T-helper 1 cell treated with Interleukin-12 subunit alpha and Interleukin-12 subunit beta and Interleukin-4 antibody, amounts not matched to agents 30 ng/mL and 1 ng/mL, for 36 hours (primary cell): ENCODE measurements around the gene CTRB2. TPM values are rescaled to one million over a fixed set of nuclear protein-coding genes. Genes with fewer than 3 reads are reported as not detected.

Experiments
- intact Hi-C: fragments of 100-400 bp; cut with micrococcal nuclease; formaldehyde crosslinking; loops from one replicate; pipeline ENCODE4 v1.15.1; 2024
- total RNA-seq: library from RNA; stranded (reverse); gene quantifications from 2 replicates; pipeline ENCODE4 v1.2.3, GENCODE V29; 2022

Gene CTRB2
- total RNA-seq: not detected in 2 replicates

DNA sequence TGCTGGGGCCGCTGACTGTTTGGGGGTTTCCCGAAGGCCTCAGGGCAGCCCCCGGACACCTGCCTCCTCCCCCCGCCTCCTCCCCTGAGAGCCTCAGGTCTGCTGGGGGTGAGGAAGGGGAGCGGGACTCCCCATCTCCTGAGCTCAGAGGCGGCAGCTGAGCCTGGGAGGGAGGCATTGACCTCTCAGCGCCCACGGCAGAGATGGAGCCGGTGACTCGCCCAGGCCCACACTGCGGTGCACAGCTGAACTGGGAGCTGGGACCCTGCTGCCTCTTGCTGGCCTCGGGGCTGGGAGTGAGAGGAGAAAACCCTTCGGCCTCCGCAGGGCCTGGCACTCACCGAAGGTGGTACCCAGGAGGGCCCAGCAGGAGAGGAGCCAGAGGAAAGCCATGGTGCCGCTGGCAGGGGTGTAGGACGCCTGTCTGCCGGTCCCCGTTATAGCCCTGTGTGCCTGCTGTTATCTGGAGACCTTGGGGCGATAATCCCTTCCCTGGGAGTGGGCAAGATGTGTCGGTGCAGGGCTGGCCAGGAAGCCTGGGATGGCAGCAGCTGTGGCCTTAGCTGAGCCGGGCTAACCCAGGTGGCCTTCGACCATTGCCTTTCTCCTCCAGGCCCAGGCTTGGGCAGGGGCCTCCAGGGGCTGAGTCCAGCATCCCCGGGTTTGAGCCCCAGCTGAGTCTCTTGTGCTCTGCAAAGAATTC lies at the start of gene CTRB2:
CTRB2 (minus strand) TSS at position 413 of the 703 bp plus-strand sequence; CDS start at position 393, 20 bp downstream.
- intact Hi-C loops: no loop called here

DNA sequence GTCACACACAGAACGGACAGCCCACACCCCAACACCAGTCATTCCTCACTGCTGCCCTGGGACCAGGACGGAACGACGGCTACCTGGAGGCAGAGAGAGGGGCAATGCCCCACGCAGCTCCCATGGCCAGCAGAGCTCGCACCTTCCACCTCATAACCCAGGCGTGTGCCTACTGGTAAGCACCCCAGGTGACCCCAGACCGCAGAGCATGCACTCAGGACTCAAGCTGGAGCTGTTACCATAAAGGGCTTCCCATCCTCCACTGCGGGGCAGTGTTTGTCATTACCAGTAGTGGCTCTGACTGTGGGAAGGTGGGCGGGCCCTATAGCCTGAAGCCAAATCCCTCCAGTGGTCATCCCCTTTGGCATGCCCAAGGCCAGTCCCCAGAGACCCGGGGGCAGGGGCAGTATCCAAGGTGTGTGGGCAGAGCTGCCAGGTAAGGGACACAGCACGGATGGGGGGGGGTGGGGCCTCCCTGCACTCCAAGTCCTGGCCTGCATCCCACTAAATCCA lies 49.2 kb upstream of the CTRB2 start:
- intact Hi-C loops: no loop called here

DNA sequence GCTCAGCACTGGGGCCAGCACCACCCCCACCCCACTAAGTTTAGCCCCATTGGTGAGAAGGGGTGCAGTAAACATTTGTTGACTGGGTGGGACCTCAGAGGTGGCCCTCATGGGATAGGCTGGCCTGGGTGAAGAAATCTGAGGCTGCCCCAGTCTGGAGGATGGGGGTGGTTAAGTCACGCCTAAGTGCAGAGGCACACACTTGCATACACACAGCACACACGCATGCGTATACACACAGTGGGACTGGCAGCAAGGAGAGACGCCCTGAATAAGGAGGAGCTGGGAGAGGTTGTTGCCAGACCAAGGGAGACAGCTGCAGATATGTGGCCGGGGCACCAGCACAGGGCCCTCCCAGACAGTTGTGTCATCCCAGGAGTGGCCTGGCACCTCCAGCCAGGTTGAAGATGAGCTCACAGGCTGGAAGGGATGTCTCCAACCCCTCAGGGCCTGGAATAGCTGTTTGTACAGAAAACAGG lies 47.4 kb upstream of the CTRB2 start:
- intact Hi-C loops: no loop called here

DNA sequence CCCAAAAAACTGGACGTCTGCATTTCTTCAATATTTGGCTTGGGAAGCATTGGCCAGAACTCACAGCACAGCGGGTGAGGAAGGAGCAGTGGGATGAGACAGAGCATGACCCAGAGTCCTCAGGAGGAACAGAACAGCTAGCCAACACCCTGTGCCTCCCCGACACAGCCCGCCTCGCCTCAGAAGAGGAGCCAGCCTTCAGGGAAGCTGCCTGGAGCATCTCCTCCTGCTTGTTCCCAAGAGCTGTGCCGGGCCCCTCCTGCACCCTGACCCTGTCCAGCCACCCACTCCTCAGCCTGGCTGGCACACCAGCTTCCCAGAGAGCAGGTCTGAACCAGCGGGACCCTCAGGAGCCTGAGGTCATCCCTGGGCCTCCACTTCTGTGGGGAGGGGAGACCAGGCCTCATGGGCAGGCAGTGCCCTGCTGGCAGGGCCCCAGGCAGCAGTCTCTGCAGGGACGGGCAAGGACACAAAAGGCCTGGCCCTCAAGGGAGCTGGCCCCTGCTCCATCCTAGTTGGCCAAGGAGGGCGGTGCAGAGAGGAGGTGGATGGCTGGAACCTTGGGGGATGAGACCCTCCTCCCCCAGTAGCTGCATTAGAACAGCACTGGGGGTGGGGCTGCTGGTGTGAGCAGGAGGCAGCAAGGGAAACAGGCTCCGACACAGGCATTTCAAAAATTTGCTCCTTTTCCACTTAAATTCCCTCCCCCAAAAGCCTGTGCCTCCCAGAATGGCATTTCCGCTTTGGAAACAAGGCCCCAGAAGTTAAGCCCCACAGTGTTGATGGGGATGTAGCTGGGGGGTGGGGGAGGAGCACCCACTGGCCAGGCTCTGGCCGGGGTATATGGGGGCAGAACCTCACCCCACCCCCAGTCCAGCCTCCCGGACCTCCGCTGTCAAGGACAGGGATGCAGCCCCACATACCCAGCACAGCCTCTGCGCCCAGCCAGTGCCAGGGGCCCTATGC lies 46.3 kb upstream of the CTRB2 start:
- intact Hi-C loops: no loop called here

DNA sequence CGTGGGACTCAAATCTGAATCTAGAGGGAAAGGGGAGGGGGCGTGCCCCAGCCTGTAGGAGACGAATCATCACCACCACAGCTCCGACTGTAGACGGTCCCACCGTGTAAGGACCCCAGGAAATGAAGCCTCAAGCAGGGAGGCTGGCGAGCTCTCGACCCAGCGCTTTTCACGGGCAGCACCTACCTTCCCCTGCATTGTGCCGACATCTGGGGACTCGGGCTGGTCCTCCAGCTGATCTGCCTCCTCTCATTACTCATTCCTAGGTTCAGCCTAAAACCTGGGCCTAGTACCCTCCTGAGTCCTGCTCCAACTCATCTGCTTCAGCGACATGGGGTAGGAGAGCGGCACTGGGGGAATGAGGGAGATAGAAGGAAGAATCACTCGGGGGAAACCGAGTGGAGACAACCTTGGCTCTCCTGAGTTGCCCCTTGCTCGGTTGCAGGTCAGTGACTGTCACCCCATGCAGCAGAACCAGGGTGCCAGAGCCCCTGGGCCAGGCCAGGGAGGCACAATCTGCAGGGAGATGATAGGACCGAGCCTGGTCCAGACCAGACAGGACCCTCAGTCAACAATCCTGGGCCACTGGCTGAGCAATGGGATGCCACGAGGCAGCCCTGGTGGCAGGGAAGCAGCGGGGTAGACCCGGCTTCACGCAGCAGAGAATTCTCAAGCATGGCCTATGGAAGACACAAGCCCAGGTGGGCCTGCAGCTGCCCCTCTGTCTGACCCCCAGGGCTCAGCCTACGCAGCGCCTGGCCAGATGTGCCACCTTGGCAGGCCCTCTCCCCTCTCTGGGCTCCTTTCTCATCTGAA lies 45.3 kb upstream of the CTRB2 start:
- intact Hi-C loops: no loop called here

DNA sequence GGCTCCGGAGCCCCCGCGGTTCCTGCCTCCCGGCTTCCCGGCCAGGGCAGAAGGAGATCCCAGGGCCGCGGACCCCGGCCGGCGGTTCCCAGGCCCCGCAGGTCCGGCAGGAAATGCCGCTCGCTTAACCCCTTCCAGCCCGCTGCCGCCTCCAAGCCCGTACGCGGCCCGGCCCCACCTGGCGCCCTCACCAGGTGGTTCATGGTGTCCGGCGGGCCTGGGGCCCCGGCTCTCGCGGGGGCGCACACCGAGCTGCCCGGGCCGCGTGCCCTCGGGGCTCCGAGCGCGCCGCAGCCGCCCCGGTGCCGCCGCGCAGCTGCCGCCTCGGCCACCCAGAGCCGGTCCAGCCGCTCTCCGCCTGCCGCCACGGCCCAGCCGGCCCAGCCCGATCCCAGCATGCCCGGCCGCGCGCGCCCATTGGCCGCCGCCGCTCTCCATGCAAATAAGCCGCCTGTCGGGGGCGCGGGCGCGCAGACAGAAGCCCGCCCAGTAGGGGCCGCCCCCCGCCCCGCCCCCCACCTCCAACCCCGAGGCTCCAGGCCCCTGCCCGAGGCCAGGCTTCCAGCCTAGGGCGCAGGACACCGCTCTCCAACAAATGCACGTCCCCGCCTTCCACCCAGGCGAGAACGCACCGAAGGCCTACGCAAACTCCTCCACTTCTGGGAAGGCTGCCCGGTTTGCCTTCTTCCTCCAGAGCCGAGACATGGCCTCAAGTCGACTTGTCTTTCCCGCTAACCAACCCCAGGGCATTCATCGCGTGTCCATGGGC lies 44.5 kb upstream of the CTRB2 start, which contains the start of gene BCAR1:
BCAR1 (minus strand) TSS at position 345 of the 769 bp plus-strand sequence; CDS start at position 203, 142 bp downstream.
- intact Hi-C loops: no loop called here

DNA sequence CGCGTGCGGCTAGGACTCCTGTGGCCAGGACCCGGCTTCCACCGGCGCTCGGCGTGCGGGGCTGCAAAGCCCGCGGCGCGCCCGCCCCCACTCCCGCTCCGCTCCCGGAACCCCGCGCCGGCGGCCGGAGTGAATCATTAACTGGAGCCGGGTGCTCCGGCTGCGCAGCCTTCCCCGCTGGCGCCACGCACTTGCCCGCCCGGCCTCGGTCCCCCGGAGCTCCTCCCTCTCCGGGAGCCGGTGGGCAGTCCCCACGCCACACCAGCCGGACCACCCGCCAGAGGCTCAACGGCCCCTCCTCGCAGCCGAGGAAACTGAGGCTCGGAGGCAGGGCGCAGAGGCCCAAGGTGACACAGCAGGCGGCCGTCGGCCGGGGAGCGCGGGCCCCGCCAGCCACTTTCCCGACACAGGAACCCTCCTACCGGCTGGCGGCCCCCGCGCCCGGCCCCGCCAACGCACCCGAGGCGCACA lies 43.9 kb upstream of the CTRB2 start:
- intact Hi-C loops: no loop called here

DNA sequence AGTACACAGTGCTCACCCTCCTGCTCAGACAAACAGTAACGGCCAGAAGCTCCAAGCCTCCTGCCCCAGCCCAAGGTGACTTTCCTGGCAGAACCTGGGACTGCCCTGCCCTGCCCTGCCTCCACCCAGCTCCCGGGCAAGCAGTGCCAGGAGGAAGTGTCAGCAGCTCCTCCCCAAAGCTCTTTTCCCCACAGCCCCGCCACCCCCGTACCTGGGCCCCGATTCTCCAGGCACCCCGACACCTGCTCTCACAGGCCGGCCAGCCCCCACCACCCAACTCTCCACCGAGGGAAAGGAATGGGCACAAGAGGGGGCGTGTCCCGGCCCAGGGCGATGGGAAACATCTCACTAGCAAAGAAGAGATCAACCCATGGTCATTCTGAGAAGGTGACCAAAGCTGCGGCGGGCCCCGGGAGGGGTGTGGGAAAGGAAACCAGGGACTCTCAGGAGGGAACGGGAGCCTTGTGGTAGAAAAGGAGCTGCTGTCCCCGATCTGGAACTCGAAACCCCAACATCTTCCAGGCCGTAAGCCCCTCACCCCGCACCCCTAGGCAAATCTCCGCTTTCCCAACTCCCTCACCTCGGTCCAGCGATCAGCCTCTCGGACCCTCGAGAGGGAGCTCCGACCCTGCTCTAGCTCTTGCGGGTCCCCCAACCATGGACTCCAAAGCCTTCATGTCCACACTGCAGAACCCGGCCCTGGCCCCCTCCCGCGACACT lies 43.3 kb upstream of the CTRB2 start:
- intact Hi-C loops: no loop called here

DNA sequence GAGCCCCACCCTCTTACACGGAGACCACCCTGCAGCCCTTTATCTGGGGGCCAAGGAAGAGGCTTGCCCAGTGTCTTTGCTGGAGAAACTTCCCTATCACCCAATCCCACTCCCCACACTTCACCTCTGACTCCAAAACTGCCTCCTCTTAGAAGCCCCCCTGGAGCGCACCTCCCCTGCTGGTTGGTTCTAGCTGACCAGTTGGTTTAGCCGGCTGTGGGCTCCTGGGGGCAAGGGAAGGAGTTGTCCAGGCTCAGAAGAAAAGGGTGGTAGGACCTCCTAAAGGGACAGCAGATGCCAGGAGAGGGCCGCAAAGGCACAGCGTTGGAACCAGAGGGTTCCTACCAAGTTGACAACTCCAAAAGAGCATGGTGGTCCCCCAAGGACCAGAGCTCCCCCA lies 42.5 kb upstream of the CTRB2 start:
- intact Hi-C loops: no loop called here

DNA sequence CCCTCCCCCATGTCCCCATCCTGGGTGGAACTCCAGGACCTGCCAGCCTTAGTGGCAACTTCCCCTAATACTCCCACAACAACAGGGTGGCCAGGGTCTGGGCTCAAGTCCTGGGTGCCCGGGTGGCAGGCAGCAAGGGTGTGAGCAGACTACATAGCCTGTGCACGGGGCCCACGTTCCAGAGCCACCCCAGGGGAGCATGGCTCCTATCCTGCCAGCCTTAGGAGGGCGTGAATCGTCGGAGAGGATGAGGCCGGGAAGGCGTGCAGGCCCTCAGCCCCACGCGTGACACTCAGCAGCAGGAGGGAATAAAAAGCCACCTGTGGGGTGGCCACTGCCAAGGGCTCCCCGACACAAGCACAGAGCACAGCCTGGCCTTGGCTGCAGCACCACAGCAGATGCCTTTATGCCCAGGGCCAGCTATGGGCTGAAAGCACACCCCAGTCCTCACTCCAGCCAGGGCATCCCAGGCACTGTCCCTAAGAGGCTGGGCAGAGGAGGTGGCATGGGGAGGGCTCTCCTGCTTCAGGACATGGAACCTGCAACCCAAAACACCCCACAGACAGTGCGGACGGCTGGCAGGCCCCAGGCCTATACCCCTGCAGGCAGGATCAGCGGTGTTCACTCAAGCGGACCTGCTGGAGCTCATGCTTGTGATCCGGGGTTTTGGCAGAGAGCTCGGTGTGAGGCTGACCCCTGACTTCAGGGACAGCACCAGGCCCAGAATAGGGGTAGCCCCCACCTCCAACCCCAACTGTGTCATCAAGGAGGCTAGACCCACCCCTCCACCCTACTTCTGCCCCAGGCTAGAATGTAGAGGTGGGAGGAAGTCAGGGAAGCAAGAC lies 41.8 kb upstream of the CTRB2 start:
- intact Hi-C loops: no loop called here

DNA sequence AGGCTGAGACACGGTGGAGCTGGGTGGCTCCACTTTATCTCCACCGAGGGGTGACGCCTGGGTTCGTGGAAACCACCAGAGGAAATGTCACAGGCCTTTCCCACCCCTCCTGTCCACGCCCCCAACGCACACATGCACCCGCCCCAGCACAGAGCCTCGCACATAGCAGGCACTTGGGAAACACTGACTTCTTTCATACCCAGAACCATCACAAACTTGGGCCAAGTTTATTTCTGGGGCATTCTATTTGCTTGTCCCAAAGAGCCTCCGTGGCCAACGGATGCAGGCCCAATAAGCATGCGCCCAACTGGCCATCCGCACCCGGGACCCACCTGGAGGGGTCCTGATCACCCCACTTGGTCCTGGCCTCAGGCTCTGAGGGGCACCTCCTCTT lies 41.2 kb upstream of the CTRB2 start:
- intact Hi-C loops: no loop called here

DNA sequence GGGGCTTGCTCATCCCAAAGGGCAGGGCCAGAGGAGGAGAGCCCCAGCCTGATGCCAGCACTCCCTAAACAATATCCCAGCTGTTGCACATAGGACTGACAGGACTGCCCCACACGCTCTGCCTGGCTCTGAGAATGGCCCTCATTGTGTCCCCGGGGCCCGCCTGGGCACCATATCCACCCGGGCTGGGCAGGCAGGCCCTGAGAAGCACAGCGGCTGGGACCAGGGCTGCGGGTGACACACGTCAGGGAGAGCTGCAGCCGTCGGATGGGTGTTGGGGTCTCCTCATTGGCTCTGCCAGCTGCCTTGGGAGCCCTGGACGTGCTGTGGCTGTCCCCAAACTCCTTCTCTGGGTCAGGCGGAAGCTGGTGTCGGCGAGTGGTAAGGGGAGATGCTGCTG lies 40.3 kb upstream of the CTRB2 start:
- intact Hi-C loops: no loop called here

DNA sequence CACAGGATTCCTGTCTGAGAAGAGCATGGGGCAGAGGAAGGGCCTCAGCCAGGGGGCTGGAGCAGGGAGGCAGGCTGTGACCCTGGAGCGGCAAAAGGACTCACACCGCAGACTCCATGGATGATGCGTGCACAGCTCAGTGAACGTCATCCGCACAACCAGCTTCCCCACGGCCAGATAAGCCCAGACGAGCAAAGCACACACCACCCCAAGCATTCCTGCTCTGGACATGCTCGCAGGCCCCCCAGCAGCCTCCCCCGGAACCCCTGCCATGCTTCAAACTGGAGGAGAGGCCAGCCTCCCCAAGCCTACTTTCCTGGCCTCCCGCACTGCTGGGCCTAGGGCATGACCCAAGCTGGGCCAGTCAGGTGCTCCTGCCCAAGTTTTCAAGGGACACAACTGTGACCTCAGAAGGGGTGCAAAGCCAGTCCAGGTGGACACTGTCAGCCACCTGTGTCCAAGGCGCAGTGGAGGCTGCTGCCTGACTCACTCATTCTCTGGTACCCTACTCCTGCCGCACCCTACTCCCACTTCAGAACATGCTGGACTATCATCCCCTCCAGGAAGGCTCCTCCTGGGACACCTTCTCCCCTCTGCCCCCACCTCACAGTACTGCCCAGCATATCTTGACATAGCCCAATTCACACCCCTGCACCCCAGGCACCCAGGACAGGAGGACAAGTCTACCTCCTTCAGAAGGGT lies 39.7 kb upstream of the CTRB2 start:
- intact Hi-C loops: no loop called here

DNA sequence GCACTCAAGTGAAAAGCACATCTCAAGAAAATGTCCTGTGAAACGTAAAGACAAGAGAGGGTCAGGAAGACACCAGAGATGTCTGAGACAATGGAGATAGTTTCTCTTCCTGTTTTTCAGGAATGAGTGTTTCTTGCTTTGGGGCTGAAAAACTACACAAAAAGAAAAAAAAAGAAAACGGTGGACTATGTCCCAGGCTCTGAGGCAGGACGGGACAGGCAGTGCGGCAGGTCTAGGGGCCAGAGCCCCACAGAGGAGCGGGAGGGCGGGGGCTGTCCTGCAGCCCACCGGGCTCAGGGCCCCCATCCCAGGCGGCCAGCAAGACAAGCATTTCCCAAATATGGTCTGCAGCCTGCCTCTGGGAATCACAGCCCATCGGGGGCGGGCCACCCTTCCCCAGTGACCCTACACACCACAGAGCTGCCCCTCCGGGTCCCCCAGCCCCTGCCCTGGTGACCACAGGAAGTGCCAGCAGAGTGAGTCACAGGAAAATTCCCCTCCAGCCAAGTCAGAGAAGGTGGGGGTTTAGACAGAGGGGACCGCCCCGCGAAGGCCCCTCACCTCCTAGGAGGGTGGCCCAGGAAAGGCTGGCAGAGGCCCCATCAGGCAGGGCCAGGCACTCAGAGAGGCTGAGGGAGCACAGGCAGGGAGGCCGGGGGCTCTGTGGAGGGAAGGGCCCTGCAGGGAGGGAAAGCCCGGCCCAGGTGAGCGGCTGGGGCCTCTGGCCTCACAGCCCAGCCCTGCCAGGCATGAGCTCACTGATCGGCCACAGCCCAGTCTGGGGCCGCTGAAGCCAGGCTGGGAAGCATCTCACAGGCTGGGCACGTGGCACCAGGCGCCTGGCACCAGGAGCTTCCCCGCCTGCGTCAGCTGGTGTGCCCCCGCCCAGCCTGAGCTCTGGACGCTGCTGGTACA lies 38.1 kb upstream of the CTRB2 start:
- intact Hi-C loops: no loop called here

DNA sequence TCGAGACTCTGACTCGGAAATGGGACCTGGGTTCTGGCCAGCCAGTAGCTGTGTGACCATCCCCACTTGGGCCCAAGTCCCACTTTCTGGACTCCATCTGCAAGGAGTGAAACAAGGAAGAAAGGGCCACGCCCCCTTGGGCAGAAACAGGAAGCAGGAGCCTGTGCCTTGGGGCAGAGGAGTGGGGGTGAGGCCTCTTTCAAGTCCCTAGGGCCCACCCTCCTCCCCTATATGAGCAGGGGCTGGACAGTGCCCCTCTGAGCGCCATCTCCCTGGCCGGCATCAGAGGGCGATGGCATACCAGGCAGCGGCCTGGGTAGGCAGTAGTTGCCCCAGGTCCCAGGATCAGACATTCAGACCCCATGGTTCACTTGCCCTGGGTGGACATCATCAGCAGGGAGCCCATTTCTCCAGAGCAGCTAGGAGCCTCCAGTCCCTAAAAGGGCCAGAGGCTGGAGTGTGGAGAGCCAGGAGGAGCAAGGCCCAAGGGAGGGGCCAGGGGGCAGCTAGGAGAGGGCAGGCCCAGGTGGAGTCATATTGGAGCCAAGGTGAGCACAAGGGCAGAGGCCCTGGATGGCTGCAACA lies 37.4 kb upstream of the CTRB2 start:
- intact Hi-C loops: no loop called here

DNA sequence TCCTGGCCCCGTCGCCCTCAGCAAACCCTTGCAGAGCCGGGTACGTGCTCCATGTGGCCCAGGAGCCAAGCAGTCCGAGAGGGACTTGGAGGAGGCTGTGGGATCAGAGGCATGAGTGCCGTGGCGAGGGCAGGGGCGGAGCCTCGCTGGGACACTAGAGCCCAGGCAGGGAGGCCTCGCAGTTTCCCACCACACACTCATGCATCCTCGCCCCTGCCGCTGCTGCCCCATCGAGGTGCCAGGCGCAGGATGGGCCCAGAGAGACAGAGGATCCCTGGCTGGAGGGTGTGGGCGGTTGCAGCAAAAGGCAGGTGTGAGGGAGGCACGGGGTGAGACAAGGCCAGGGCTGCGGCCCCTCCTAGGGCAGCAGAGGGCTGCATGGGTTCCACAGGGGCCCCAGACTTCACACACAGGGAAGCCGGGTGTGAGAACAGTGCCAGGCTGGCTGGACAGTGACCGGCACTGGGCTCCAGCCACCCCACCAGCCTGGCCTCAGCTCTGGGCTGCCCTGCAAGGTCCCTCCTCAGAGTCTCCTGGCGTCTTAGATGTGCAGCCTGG lies 36.8 kb upstream of the CTRB2 start:
- intact Hi-C loops: no loop called here
